GM13976 (cell line): ENCODE data around the gene ZBTB48.

ENCODE experiments used
- DNase-seq: peaks from one replicate; pipeline ENCODE4 v3.0.0; 2012; ENCODE audit warnings: low spot score
- CTCF ChIP-seq: IDR thresholded peaks from 2 replicates; pipeline ENCODE4 v1.5.1; 2012; ENCODE audit warnings: borderline replicate concordance, mild to moderate bottlenecking; ENCODE audit not compliant: insufficient read depth; ENCODE audit errors: extremely low read depth, missing control alignments, control extremely low read depth
- in situ Hi-C: fragments of 300-500 bp; cut with MboI; formaldehyde crosslinking; loops from one replicate; pipeline ENCODE4 v1.12.0; 2022; ENCODE audit warnings: low sequenced_read_pairs, mixed read lengths, inconsistent platforms; ENCODE audit not compliant: unreplicated experiment

Gene ZBTB48

GRCh38 chr1:6538956-6539355, 40.8 kb upstream of the ZBTB48 start:
- in situ Hi-C loops: no loop called here
- no peak for TF ChIP-seq CTCF
- DNase-seq: no peak

- no peak for DNase-seq
- TF ChIP-seq CTCF: no peak
- in situ Hi-C loops: no loop called here
These were observed 35.0 kb upstream of the ZBTB48 start for GRCh38 chr1:6544831-6545230.

- TF ChIP-seq CTCF: no peak
- in situ Hi-C loops: no loop called here
- DNase-seq: no peak
These were observed 34.3 kb upstream of the ZBTB48 start for GRCh38 chr1:6545276-6546112.

- TF ChIP-seq CTCF: no peak
- no peak for DNase-seq
- in situ Hi-C loops: no loop called here
These were observed 33.5 kb upstream of the ZBTB48 start for GRCh38 chr1:6546326-6546725.

- no peak for TF ChIP-seq CTCF
These were observed 32.5 kb upstream of the ZBTB48 start for GRCh38 chr1:6547301-6547700.

GRCh38 chr1:6554031-6554906, 25.5 kb upstream of the ZBTB48 start, which contains the start of gene NOL9:
Gene NOL9, minus strand, starts transcription at chr1:6554513. Its CDS starts 11 bp downstream, at chr1:6554502.
- DNase-seq: peak; percentile 99
- peak; percentile 99 for TF ChIP-seq CTCF
- in situ Hi-C loops: no loop called here

More at GRCh38 chr1:6547301-6547700, 32.5 kb upstream of the ZBTB48 start:
- no peak for DNase-seq
- in situ Hi-C loops: no loop called here
